Pancreas (tissue), 10 donors: Measurements from ENCODE around the gene UEVLD. TPM values are rescaled to one million over a fixed set of nuclear protein-coding genes. Genes with fewer than 3 reads are reported as not detected.
A peak's percentile ranks its signal among the peaks of the same experiment; 100 is the strongest.

Experiments used
- ATAC-seq, 4 donors: fragments of 200-7000 bp; cut with Tn5 transposase; one replicate each; pipeline versions ENCODE4 v1.8.0 to v1.9.1; 2020; ENCODE audit warnings: mild to moderate bottlenecking in 4 of 4, moderate library complexity in 4 of 4
- DNase-seq, 6 donors: peaks; one replicate each; pipeline ENCODE4 v3.0.0-alpha.2; 2020
- FAIRE-seq: peaks from 2 replicates; lab custom pipeline; 2012; peaks lifted over from hg19 to GRCh38; lab: Jason Lieb, UNC
- H3K27ac ChIP-seq, 4 donors: fragments of 200-600 bp; sonication (generic); 1 replicate in 3 of 4; 2 replicates in 1 of 4; pipeline versions ENCODE4 v1.5.0 to v1.8.0; 2020
- H3K27me3 ChIP-seq, 4 donors: fragments of 200-600 bp; one replicate each; pipeline ENCODE4 v1.8.0; 2021
- H3K36me3 ChIP-seq, 3 donors: fragments of 200-600 bp; sonication (generic) in 1 of 3; one replicate each; pipeline versions ENCODE4 v1.5.0 to v1.8.0; 2020 to 2021
- H3K4me1 ChIP-seq, 3 donors: fragments of 200-600 bp; one replicate each; pipeline ENCODE4 v1.8.0; 2021
- H3K4me3 ChIP-seq, 4 donors: fragments of 200-600 bp; sonication (generic) in 2 of 4; one replicate each; pipeline versions ENCODE4 v1.5.0 to v1.8.0; 2020 to 2021
- H3K9me3 ChIP-seq, 4 donors: fragments of 200-600 bp; one replicate each; pipeline ENCODE4 v1.8.0; 2021
- CTCF ChIP-seq, 4 donors: fragments of 200-600 bp; sonication (generic) in 3 of 4; IDR thresholded peaks; one replicate each; pipeline versions ENCODE4 v1.5.0 to v1.8.0; 2021; ENCODE audit warnings: antibody characterized with exemption in 4 of 4
- WGBS, 2 donors: extraction: QIAGEN DNeasy Blood & Tissue Kit; methylation state at CpG; one replicate each; pipeline ENCODE4 v1.1.7; 2013; 5-methylcytosine and 5-hydroxymethylcytosine counted together
- intact Hi-C, 3 donors: fragments of 100-400 bp; cut with DNase I; formaldehyde crosslinking; loops; one replicate each; pipeline versions ENCODE4 v1.11.1 to v1.14.2; 2022
- polyA plus RNA-seq, 2 donors: library from polyadenylated mRNA; stranded (reverse); fragments of 200-250 nt; gene quantifications; one replicate each; pipeline ENCODE4 v1.2.3, GENCODE V29; 2013
- total RNA-seq, 6 donors: library from RNA; stranded (reverse); fragmentation: NEBNext Ultra II Directional in 4 of 6; extraction: Animal tissue kit (Norgen Biotek cat#: 25700) in 4 of 6; gene quantifications; one replicate each; pipeline versions ENCODE4 v1.2.1 to v1.2.4, GENCODE V29; 2021 to 2023
- donor health status: healthy with polysubstance abuse.
- donor health status: DM: no; HTN: no; CAD: no; lungs with moderate emphysema.
- donor health status: DM: no; HTN: no; CAD: no.
- donor health status: control.
- donor health status: control.
- donor health status: Bipolar disorder and iron deficiency.
- donor health status: DM: yes; HTN: yes; CAD: no.
- donor health status: DM: no; HTN: no; CAD: no.
- donor health status: DM: no; HTN: no; CAD: no.
- donor health status: DM: yes; HTN: yes; CAD: no.

UEVLD gene
- total and polyA plus RNA-seq, 8 donors = 3.3 to 11.2 (median 7.8) TPM

DNA sequence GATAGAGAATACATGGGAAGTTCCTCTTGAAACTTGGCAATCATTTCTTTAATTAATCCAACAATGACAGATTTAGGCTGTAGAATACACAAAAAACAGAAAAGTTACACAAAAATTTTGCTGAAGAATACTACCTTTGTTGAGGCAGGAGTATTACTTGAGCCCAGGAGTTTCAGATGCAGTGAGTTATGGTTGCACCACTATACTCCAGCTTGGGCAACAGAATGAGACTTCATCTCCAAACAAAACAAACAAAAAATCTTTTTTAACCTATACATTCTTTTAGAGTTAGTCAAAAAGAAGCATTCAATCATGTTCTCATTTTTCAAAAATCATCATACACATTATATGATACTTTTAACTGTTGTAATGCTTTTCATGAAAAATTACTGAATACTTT is 22.1 kb downstream of the UEVLD start:
- no peaks in the 10 kb centered on the region for H3K4me1 ChIP-seq
- peak; percentile 20 for FAIRE-seq
- intact Hi-C loops = no loop called here

DNA sequence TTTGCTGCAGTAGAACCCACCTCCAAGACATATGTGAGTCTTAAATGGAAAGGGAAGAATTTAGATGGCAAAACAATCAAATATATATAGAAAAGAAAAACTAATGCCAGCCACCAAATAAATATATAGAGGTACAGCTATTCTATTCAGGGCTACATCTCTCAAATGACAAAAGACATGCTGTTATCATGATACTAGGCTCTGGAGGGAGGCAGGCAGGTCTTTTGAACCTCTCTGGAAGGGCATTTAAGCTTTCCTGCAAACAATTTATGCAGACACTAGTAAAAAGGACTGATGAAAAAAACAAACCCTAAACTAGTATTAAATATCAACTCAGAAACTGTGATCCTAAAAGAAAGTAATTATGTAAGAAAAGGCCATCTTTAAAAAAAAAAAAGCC is 24.4 kb downstream of the UEVLD start:
- H3K36me3 ChIP-seq = peaks cover 0 to 18% (median 4%) of the 10 kb centered on the region in 3 donors

More for the DNA sequence above, 22.1 kb downstream of the UEVLD start:
- peaks cover 0 to 17% (median 0%) of the 10 kb centered on the region in 3 donors for H3K36me3 ChIP-seq
- DNase-seq (no peak), ATAC-seq (no peak)
- TF ChIP-seq CTCF (IDR thresholded peaks at IDR 0.05) = no peak
- H3K27ac ChIP-seq = no peak overlapping the region
- H3K4me3 ChIP-seq = no peak overlapping the region
- H3K27me3 ChIP-seq = no peaks in the 10 kb centered on the region
- H3K9me3 ChIP-seq = no peaks in the 10 kb centered on the region

DNA sequence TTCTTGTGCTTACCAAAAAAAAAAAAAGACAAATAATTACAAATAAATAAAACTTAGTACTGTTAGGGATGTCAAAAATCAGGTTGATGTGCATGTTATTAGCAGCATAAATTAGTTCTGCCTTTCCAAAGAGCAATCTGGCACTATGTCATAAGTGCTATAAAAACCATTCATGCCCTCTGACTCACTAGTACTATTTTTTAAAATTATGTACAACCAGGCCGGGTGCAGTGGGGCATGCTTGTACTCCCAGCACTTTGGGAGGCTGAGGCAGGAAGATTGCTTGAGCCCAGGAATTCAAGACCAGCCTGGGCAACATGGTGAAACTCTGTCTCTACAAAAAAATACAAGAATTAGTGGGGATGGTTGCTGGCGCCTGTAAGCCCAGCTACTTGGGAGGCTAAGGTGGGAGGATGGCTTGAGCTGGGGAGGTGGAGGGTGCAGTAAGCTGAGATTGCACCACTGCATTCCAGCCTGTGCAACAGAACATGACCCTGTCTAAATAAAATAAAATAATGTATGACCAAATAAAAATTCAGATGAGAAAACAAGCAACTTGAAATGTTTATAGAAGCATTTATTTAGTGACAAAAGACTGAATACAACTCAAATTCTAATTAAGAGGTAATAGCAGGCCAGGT is 25.3 kb downstream of the UEVLD start:
- WGBS, 2 donors = 77 to 92% methylated on average over 2 of the region's 2 CpGs
- no peaks in the 10 kb centered on the region for H3K4me1 ChIP-seq
- no peak overlapping the region for H3K4me3 ChIP-seq
- H3K27ac ChIP-seq = no peak overlapping the region
- no peak for TF ChIP-seq CTCF (IDR thresholded peaks at IDR 0.05)
- H3K9me3 ChIP-seq = no peaks in the 10 kb centered on the region
- ATAC-seq (no peak), FAIRE-seq (no peak), DNase-seq (no peak)
- H3K27me3 ChIP-seq = no peaks in the 10 kb centered on the region
- peaks cover 0 to 16% (median 4%) of the 10 kb centered on the region in 3 donors for H3K36me3 ChIP-seq
- intact Hi-C loops = no loop called here

More for the DNA sequence above, 24.4 kb downstream of the UEVLD start:
- Histone ChIP-seq H3K4me1 (no peaks in the 10 kb centered on the region), H3K9me3 (no peaks in the 10 kb centered on the region), H3K27me3 (no peaks in the 10 kb centered on the region), H3K4me3 (no peak overlapping the region), H3K27ac (no peak overlapping the region)
- no peak for ATAC-seq
- intact Hi-C loops = no loop called here
- no peak for FAIRE-seq
- no peak for TF ChIP-seq CTCF (IDR thresholded peaks at IDR 0.05)
- no peak for DNase-seq

GRCh38 chr11:18548001-18548400 is 40.5 kb downstream of the UEVLD start:
- H3K9me3 ChIP-seq = no peaks in the 10 kb centered on the region
- no peaks in the 10 kb centered on the region for H3K27me3 ChIP-seq
- intact Hi-C loops = no loop called here
- no peak for TF ChIP-seq CTCF (IDR thresholded peaks at IDR 0.05)
- no peak overlapping the region for H3K27ac ChIP-seq
- 60 to 76% methylated on average over 2 of the region's 2 CpGs for WGBS, 2 donors
- DNase-seq (no peak), ATAC-seq (no peak), FAIRE-seq (no peak)
- no peak overlapping the region for H3K4me3 ChIP-seq
- no peaks in the 10 kb centered on the region for H3K4me1 ChIP-seq
- peaks cover 3 to 4% (median 3%) of the 10 kb centered on the region in 3 donors for H3K36me3 ChIP-seq

DNA sequence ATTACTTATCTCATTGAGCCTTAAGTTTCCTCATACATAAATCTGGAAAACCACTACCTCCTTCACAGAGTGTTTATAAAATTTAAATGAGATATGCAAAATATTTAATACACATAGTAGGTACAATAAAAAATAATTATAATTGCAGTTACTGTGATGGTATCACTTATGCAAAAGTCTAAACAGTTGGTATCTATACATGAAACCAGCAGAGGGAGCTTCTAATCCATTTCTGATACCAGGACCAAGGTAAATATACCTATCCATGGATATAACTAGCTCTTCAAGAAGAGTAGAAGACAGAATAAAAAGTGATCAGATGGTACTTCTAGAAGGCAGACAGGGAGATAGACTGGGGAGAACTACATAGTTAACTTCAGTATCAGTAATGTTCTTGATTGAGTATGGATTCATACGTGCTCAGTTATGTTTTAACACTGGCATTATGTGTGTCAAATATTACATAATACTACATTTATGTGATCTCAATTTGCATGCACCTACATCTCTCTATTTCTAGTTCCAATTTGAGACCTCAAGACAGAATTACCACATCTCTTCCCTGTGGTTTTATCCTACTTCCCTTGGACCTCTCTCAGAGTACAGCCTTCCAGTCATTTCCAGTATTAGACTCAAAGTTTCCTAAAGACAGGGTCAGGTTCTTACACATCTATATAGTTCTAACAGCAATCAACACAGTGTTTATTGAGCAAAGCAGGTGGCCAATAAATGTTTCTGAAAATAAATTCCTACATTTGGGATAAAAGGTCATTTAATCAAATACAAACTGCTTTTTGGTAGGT is 48.1 kb downstream of the UEVLD start:
- H3K4me1 ChIP-seq = no peaks in the 10 kb centered on the region
- 77 to 84% methylated on average over 1 of the region's 1 CpG for WGBS, 2 donors
- no peak overlapping the region for H3K27ac ChIP-seq
- peak in 3 of 4 donors; percentile 73 to 79 (median 73) for ATAC-seq
- intact Hi-C loops = no loop called here
- H3K27me3 ChIP-seq = no peaks in the 10 kb centered on the region
- H3K9me3 ChIP-seq = no peaks in the 10 kb centered on the region
- TF ChIP-seq CTCF (IDR thresholded peaks at IDR 0.05) = peak in 2 of 4 donors; percentile 9 to 22
- H3K36me3 ChIP-seq = peaks cover 0 to 4% (median 3%) of the 10 kb centered on the region in 3 donors
- no peak overlapping the region for H3K4me3 ChIP-seq
- no peak for DNase-seq
- no peak for FAIRE-seq
